GM06990 (cell line): Measurements from ENCODE around the gene PAK5.

Source experiments
- DNase-seq: peaks from one replicate; pipeline ENCODE4 v3.0.0-alpha.2; 2011; ENCODE audit not compliant: insufficient read length; ENCODE audit errors: extremely low read depth
- H3K27me3 ChIP-seq: replicated peaks from 2 replicates; pipeline ENCODE4 v1.6.0; 2011; ENCODE audit warnings: low read length; ENCODE audit not compliant: control insufficient read depth, insufficient read depth
- H3K36me3 ChIP-seq: 2 replicates; pipeline ENCODE4 v1.5.1; 2011; ENCODE audit warnings: low read length; ENCODE audit not compliant: control insufficient read depth, insufficient read depth
- H3K4me3 ChIP-seq: replicated peaks from 2 replicates; pipeline ENCODE4 v1.5.1; 2011; ENCODE audit warnings: low read depth, mild to moderate bottlenecking, control low read depth, low read length
- CTCF ChIP-seq: IDR thresholded peaks from 2 replicates; pipeline ENCODE4 v1.5.1; 2011; ENCODE audit warnings: low read length, control low read depth, mild to moderate bottlenecking, inconsistent platforms; ENCODE audit not compliant: insufficient read depth, poor library complexity, severe bottlenecking

The PAK5 gene

GRCh38 chr20:9514461-9515213, 324.2 kb downstream of the PAK5 start, which contains the start of gene LAMP5:
Gene LAMP5, plus strand, starts transcription at chr20:9514590. Its CDS starts 263 bp downstream, at chr20:9514853.
- Histone ChIP-seq H3K36me3 (no peaks in the 10 kb centered on the region), H3K27me3 (no peaks in the 10 kb centered on the region), H3K4me3 (peak within 1 kb of the TSS; percentile 58)
- no peak for DNase-seq
- TF ChIP-seq CTCF, result no peak

GRCh38 chr20:9514072-9514460, 324.8 kb downstream of the PAK5 start:
- no peaks in the 10 kb centered on the region for H3K36me3 ChIP-seq
- H3K27me3 ChIP-seq, result no peaks in the 10 kb centered on the region
- DNase-seq, result no peak
- no peak for TF ChIP-seq CTCF
- peak overlapping the region; percentile 58 for H3K4me3 ChIP-seq

GRCh38 chr20:9510911-9511310, 328.0 kb downstream of the PAK5 start:
- DNase-seq, result no peak
- no peaks in the 10 kb centered on the region for H3K27me3 ChIP-seq
- H3K4me3 ChIP-seq, result no peak overlapping the region; the same call in 1 of the 2 replicates
- no peak for TF ChIP-seq CTCF
- H3K36me3 ChIP-seq, result no peaks in the 10 kb centered on the region

- TF ChIP-seq CTCF, result no peak
- Histone ChIP-seq H3K36me3 (no peaks in the 10 kb centered on the region), H3K27me3 (no peaks in the 10 kb centered on the region), H3K4me3 (no peak overlapping the region)
- DNase-seq, result no peak
Measured at GRCh38 chr20:9509246-9509645, 329.6 kb downstream of the PAK5 start.

GRCh38 chr20:9508696-9509178, 330.1 kb downstream of the PAK5 start:
- no peak for TF ChIP-seq CTCF
- no peaks in the 10 kb centered on the region for H3K27me3 ChIP-seq
- no peak for DNase-seq
- no peaks in the 10 kb centered on the region for H3K36me3 ChIP-seq
- no peak overlapping the region for H3K4me3 ChIP-seq
